ENCODE results near the gene RASL11B.

DNA sequence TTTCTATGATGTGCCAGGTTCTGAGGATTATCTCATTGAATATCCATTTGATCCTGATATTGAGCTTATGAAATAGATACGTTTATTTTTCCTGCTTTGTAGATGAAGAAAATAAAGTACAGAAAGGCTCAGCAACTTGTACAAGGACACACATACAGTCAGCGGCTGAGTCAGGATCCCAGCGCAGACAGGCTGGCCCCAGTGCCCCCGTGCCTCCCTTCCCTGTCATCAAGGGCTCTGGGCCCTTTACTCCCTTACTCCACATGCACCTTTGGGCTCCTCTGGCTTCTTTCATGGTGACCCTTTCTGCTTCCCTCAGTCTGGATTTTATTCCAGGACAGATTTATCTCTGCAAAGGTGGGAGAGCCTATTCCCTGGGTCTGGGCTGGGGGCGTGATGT lies 12.8 kb downstream of the RASL11B start:
- no peak for TF ChIP-seq EZH2 (IDR thresholded peaks at IDR 0.05; ENCODE audit: low read length)
- TF ChIP-seq, protein P1, sequence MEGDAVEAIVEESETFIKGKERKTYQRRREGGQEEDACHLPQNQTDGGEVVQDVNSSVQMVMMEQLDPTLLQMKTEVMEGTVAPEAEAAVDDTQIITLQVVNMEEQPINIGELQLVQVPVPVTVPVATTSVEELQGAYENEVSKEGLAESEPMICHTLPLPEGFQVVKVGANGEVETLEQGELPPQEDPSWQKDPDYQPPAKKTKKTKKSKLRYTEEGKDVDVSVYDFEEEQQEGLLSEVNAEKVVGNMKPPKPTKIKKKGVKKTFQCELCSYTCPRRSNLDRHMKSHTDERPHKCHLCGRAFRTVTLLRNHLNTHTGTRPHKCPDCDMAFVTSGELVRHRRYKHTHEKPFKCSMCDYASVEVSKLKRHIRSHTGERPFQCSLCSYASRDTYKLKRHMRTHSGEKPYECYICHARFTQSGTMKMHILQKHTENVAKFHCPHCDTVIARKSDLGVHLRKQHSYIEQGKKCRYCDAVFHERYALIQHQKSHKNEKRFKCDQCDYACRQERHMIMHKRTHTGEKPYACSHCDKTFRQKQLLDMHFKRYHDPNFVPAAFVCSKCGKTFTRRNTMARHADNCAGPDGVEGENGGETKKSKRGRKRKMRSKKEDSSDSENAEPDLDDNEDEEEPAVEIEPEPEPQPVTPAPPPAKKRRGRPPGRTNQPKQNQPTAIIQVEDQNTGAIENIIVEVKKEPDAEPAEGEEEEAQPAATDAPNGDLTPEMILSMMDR (optimal IDR thresholded peaks at IDR 0.05 in 1 of 3, IDR thresholded peaks at IDR 0.05 in 1 of 3, conservative IDR thresholded peaks at IDR 0.05 in 1 of 3; ENCODE audit: extremely low read depth in 1 of 3, insufficient read depth in 2 of 3, low read length in 3 of 3) = no peak

Data from keratinocyte (primary cell).